Measurements from ENCODE around the gene ARNT2. TPM values are rescaled to one million over a fixed set of nuclear protein-coding genes. Genes with fewer than 3 reads are reported as not detected.

ARNT2 gene
- total RNA-seq, 1 donor from 2014 or later, result 21.6 TPM

- no peak overlapping the region for H3K4me3 ChIP-seq (ENCODE audit: low read depth, low read length)
- no peak for DNase-seq (ENCODE audit: low read depth)
Measured at GRCh38 chr15:80494756-80495155, 90.6 kb downstream of the ARNT2 start.

GRCh38 chr15:80495401-80495942 lies 91.3 kb downstream of the ARNT2 start:
- TF ChIP-seq CTCF (IDR thresholded peaks at IDR 0.05; ENCODE audit: insufficient read depth, low read length, poor library complexity, severe bottlenecking), result no peak
- H3K27me3 ChIP-seq (ENCODE audit: control insufficient read depth, insufficient read depth, low read length), result no peaks in the 10 kb centered on the region
- H3K4me3 ChIP-seq (ENCODE audit: low read depth, low read length), result no peak overlapping the region
- no peak for DNase-seq (ENCODE audit: low read depth)
- no peaks in the 10 kb centered on the region for H3K36me3 ChIP-seq (ENCODE audit: control insufficient read depth, insufficient read depth, low read length)

More at GRCh38 chr15:80494756-80495155, 90.6 kb downstream of the ARNT2 start:
- Histone ChIP-seq H3K27me3 (ENCODE audit: control insufficient read depth, insufficient read depth, low read length) (no peaks in the 10 kb centered on the region), H3K36me3 (ENCODE audit: control insufficient read depth, insufficient read depth, low read length) (no peaks in the 10 kb centered on the region)
- TF ChIP-seq CTCF (IDR thresholded peaks at IDR 0.05; ENCODE audit: insufficient read depth, low read length, poor library complexity, severe bottlenecking), result no peak

- DNase-seq (ENCODE audit: low read depth), result no peak
- no peak for TF ChIP-seq CTCF (IDR thresholded peaks at IDR 0.05; ENCODE audit: insufficient read depth, low read length, poor library complexity, severe bottlenecking)
Measured at GRCh38 chr15:80496096-80496495, 91.9 kb downstream of the ARNT2 start.

DNA sequence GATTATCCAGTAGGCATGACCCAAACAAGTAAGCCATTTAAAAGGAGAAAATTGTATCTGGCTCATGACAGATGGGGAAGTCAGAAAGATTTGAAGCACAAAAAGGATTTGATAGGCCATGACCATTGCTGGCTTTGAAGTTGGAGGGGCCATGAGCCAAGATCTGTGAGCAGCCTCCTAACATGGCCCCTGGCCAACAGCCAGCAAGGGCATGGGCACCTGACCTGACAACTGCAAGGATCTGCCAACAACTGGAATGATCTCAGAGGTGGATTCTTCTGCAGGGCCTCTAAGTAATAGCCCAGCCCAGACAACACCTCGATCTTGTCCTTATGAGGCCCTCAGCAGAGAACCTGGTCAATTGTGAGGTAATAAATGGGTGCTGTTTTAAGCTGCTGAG lies 93.0 kb downstream of the ARNT2 start:
- Histone ChIP-seq H3K27me3 (ENCODE audit: control insufficient read depth, insufficient read depth, low read length) (no peaks in the 10 kb centered on the region), H3K4me3 (ENCODE audit: low read depth, low read length) (no peak overlapping the region), H3K36me3 (ENCODE audit: control insufficient read depth, insufficient read depth, low read length) (no peaks in the 10 kb centered on the region)
- DNase-seq (ENCODE audit: low read depth), result no peak
- no peak for TF ChIP-seq CTCF (IDR thresholded peaks at IDR 0.05; ENCODE audit: insufficient read depth, low read length, poor library complexity, severe bottlenecking)

More at GRCh38 chr15:80496096-80496495, 91.9 kb downstream of the ARNT2 start:
- no peak overlapping the region for H3K4me3 ChIP-seq (ENCODE audit: low read depth, low read length)
- H3K36me3 ChIP-seq (ENCODE audit: control insufficient read depth, insufficient read depth, low read length), result no peaks in the 10 kb centered on the region
- no peaks in the 10 kb centered on the region for H3K27me3 ChIP-seq (ENCODE audit: control insufficient read depth, insufficient read depth, low read length)

GRCh38 chr15:80498652-80499051 lies 94.5 kb downstream of the ARNT2 start:
- TF ChIP-seq CTCF (IDR thresholded peaks at IDR 0.05; ENCODE audit: insufficient read depth, low read length, poor library complexity, severe bottlenecking), result no peak
- no peaks in the 10 kb centered on the region for H3K36me3 ChIP-seq (ENCODE audit: control insufficient read depth, insufficient read depth, low read length)
- no peak for DNase-seq (ENCODE audit: low read depth)
- H3K27me3 ChIP-seq (ENCODE audit: control insufficient read depth, insufficient read depth, low read length), result no peaks in the 10 kb centered on the region
- no peak overlapping the region for H3K4me3 ChIP-seq (ENCODE audit: low read depth, low read length)

DNA sequence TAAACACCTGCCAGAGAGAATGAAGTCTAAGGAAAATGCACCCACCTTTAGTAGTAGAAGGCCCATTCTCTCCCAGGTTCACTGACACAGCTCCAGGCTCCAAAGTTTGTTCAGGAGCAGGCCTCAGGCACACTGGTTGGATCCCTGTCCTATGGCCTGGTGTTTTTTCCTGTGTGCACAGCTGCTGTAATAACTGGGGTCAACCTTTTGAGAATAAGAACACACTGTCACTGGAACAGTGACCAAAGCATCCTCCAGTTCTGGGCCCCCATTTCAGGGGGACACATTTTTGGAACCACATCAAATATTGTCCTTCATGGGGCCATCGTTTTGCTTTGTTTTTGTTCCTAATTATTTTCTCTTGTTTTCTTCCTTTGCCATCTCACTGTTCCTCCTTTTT lies 95.8 kb downstream of the ARNT2 start:
- H3K4me3 ChIP-seq (ENCODE audit: low read depth, low read length), result no peak overlapping the region
- no peaks in the 10 kb centered on the region for H3K36me3 ChIP-seq (ENCODE audit: control insufficient read depth, insufficient read depth, low read length)
- no peak for DNase-seq (ENCODE audit: low read depth)
- no peak for TF ChIP-seq CTCF (IDR thresholded peaks at IDR 0.05; ENCODE audit: insufficient read depth, low read length, poor library complexity, severe bottlenecking)
- H3K27me3 ChIP-seq (ENCODE audit: control insufficient read depth, insufficient read depth, low read length), result no peaks in the 10 kb centered on the region
